Memory B cell (primary cell): Measurements from ENCODE around the gene MIA.
A peak's percentile ranks its signal among the peaks of the same experiment; 100 is the strongest.
"Not testable (repeated sequence)": the region's sequence is repeated elsewhere in the genome, so short reads cannot be mapped to it uniquely, and the experiment has no call there.

ENCODE experiments used
- ATAC-seq: fragments of 150-1000 bp; cut with Tn5 transposase; 2 replicates; pipeline ENCODE4 v1.10.0; 2021; ENCODE audit warnings: low read depth, mild to moderate bottlenecking, moderate library complexity
- DNase-seq, 2 donors: peaks; one replicate each; pipeline ENCODE4 v3.0.0; 2022; ENCODE audit warnings: low spot score in 2 of 2
- H3K27ac Mint-ChIP-seq: one replicate; pipeline ENCODE4 v1.8.0; 2022; ENCODE audit warnings: mild to moderate bottlenecking, moderate library complexity, mixed read lengths
- H3K27me3 Mint-ChIP-seq: one replicate; pipeline ENCODE4 v1.8.0; 2022; ENCODE audit warnings: mixed read lengths
- H3K36me3 Mint-ChIP-seq: one replicate; pipeline ENCODE4 v1.8.0; 2022; ENCODE audit warnings: mild to moderate bottlenecking, mixed read lengths
- H3K4me1 Mint-ChIP-seq: one replicate; pipeline ENCODE4 v1.8.0; 2022; ENCODE audit warnings: mixed read lengths
- H3K4me3 Mint-ChIP-seq: one replicate; pipeline ENCODE4 v1.8.0; 2022; ENCODE audit warnings: mild to moderate bottlenecking, moderate library complexity, mixed read lengths
- H3K9me3 Mint-ChIP-seq: one replicate; pipeline ENCODE4 v1.8.0; 2022; ENCODE audit warnings: mixed read lengths

MIA gene

DNA sequence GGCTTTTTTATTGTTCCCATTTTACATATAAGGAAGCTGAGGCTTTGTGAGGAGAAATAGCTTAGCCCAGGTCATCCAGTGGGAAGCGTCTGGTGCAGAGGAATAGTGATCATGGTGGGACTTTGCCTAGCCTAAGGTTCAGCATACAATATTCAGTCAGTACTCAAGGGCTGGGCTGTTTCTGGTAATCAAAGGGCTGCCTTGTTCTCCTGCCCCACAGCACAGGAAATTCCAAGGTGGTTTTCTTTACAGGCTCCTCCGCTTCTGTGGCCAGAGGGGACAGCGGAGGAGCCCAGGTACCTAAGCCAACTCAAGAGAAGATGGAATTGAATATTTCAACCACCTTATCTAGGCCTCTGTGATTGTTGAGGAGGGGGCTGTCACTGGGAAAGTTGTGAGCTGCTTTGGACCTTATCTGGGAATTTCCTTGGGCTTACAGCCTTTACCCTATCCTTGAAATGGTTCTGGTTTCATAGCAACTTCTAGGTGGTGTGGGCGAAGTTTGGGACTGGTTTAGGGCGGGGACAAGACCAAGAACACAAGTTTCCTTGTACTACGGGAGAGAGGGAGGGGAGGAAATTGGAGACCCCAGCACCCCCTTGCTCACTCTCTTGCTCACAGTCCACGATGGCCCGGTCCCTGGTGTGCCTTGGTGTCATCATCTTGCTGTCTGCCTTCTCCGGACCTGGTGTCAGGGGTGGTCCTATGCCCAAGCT is at the start of gene MIA:
Gene MIA, plus strand, starts transcription at position 606 of the 716 bp plus-strand sequence. Its CDS starts 22 bp downstream, at position 628.
- DNase-seq (no peak), ATAC-seq (no peak)
- H3K4me3 Mint-ChIP-seq, result peak within 1 kb of the TSS; percentile 43

DNA sequence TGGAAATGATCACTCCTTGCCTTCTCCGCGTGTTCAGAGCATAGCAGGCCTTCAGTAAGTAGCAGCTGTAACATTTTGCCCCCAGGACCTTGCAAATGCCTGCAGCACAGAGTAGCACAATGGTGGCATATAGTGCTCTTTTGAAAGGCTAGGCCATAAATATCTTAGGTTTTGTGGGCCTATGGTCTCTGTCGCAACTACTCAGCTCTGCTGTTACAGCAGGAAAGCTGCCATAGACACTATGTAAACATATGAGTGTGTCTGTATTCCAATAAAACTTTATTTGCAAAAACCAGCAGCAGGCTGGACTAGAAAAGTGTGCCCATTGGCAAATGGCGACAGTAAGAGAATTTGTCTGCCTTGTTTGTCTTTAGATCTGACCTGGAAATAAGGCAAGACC is 49.0 kb upstream of the MIA start:
- H3K9me3 Mint-ChIP-seq, result no peaks in the 10 kb centered on the region
- H3K27ac Mint-ChIP-seq, result no peak overlapping the region
- H3K4me3 Mint-ChIP-seq, result no peak overlapping the region
- DNase-seq, result no peak
- no peak for ATAC-seq
- no peaks in the 10 kb centered on the region for H3K27me3 Mint-ChIP-seq
- H3K4me1 Mint-ChIP-seq, result peaks cover 13% of the 10 kb centered on the region
- H3K36me3 Mint-ChIP-seq, result peaks cover 22% of the 10 kb centered on the region

More for the DNA sequence above, at the start of gene MIA:
- Mint-ChIP-seq H3K4me1 (peaks cover 32% of the 10 kb centered on the region), H3K27me3 (no peaks in the 10 kb centered on the region), H3K27ac (peak within 1 kb of the TSS; percentile 36), H3K9me3 (peaks cover 4% of the 10 kb centered on the region), H3K36me3 (peaks cover 9% of the 10 kb centered on the region)

GRCh38 chr19:40730065-40730464 is 45.3 kb upstream of the MIA start:
- ATAC-seq, H3K27me3 Mint-ChIP-seq, H3K27ac Mint-ChIP-seq, H3K4me1 Mint-ChIP-seq, H3K4me3 Mint-ChIP-seq, H3K9me3 Mint-ChIP-seq, DNase-seq: not testable (repeated sequence)
- peaks cover 32% of the 10 kb centered on the region for H3K36me3 Mint-ChIP-seq

DNA sequence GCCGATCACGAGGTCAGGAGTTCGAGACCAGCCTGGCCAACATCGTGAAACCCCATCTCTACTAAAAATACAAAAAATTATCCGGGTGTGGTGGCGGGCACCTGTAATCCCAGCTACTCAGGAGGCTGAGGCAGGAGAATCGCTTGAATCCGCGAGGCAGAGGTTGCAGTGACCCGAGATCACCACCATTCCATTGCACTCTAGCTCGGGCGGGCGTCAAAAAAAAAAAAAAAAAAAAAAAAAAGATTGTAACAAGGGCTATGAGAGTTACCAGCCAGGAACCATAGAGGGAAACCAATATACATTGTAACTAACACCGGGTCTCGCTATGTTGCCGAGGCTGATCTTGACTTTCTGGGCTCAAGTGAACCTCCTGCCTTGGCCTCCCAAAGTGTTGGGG is 43.0 kb upstream of the MIA start:
- not testable (repeated sequence) for H3K4me1 Mint-ChIP-seq, ATAC-seq, H3K4me3 Mint-ChIP-seq, H3K27me3 Mint-ChIP-seq, H3K27ac Mint-ChIP-seq, DNase-seq, H3K9me3 Mint-ChIP-seq
- H3K36me3 Mint-ChIP-seq, result peaks cover 35% of the 10 kb centered on the region

GRCh38 chr19:40733149-40733548 is 42.2 kb upstream of the MIA start:
- H3K9me3 Mint-ChIP-seq, result no peaks in the 10 kb centered on the region
- no peaks in the 10 kb centered on the region for H3K27me3 Mint-ChIP-seq
- peaks cover 35% of the 10 kb centered on the region for H3K36me3 Mint-ChIP-seq
- peaks cover 4% of the 10 kb centered on the region for H3K4me1 Mint-ChIP-seq
- ATAC-seq, result no peak
- DNase-seq, result no peak
- no peak overlapping the region for H3K27ac Mint-ChIP-seq
- H3K4me3 Mint-ChIP-seq, result no peak overlapping the region

- Mint-ChIP-seq H3K36me3 (peaks cover 42% of the 10 kb centered on the region), H3K9me3 (no peaks in the 10 kb centered on the region), H3K4me3 (no peak overlapping the region), H3K4me1 (peaks cover 4% of the 10 kb centered on the region), H3K27me3 (no peaks in the 10 kb centered on the region), H3K27ac (no peak overlapping the region)
- DNase-seq (no peak), ATAC-seq (no peak)
These were observed 40.1 kb upstream of the MIA start for GRCh38 chr19:40735013-40735771.

GRCh38 chr19:40736661-40737060 is 38.7 kb upstream of the MIA start:
- Mint-ChIP-seq H3K27ac (no peak overlapping the region), H3K36me3 (peaks cover 35% of the 10 kb centered on the region), H3K4me1 (peaks cover 5% of the 10 kb centered on the region), H3K4me3 (no peak overlapping the region), H3K27me3 (no peaks in the 10 kb centered on the region), H3K9me3 (no peaks in the 10 kb centered on the region)
- DNase-seq, result no peak
- no peak for ATAC-seq

GRCh38 chr19:40737102-40737644 is 38.1 kb upstream of the MIA start:
- H3K4me3 Mint-ChIP-seq, result no peak overlapping the region
- DNase-seq (no peak), ATAC-seq (no peak)
- no peaks in the 10 kb centered on the region for H3K27me3 Mint-ChIP-seq
- no peak overlapping the region for H3K27ac Mint-ChIP-seq
- H3K9me3 Mint-ChIP-seq, result no peaks in the 10 kb centered on the region
- peaks cover 5% of the 10 kb centered on the region for H3K4me1 Mint-ChIP-seq
- H3K36me3 Mint-ChIP-seq, result peaks cover 35% of the 10 kb centered on the region

DNA sequence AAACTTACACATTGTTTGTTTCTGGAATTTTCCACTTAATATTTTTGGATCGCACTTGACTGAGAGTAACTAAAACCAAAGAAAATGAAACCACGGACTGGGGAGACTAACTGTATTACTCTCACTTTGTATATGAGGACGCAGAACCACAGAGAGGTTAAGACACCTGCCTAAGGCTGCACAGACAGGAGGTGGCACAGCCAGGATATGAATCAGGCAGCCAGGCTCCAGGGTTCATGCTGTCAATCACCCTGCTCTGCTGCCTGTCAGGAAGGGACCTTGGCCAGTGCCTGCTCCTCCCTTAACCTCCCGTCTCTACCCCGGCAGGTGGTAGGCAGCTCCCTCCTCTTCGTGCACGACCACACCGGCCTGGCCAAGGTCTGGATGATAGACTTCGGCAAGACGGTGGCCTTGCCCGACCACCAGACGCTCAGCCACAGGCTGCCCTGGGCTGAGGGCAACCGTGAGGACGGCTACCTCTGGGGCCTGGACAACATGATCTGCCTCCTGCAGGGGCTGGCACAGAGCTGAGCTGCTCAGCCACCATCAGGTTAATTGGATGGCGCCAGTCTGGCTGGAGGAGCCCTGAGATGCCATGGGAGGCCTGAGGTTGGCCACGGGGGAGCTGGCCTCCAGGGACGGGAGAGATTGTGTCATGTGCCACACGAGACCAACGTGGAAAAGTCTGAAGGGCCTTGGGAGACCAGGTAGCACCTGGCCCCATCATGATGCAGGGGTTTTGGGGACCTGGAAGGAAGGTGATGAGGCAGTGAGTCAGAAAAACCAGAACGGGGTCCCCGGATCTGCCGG is 36.1 kb upstream of the MIA start:
- Mint-ChIP-seq H3K27ac (no peak overlapping the region), H3K36me3 (peaks cover 22% of the 10 kb centered on the region), H3K27me3 (no peaks in the 10 kb centered on the region), H3K9me3 (no peaks in the 10 kb centered on the region), H3K4me1 (peaks cover 5% of the 10 kb centered on the region), H3K4me3 (no peak overlapping the region)
- ATAC-seq, result no peak
- DNase-seq, result no peak

- H3K36me3 Mint-ChIP-seq, result peaks cover 18% of the 10 kb centered on the region
- peaks cover 5% of the 10 kb centered on the region for H3K4me1 Mint-ChIP-seq
- H3K9me3 Mint-ChIP-seq, result no peaks in the 10 kb centered on the region
- no peaks in the 10 kb centered on the region for H3K27me3 Mint-ChIP-seq
- H3K4me3 Mint-ChIP-seq, result no peak overlapping the region
- H3K27ac Mint-ChIP-seq, result no peak overlapping the region
- DNase-seq, result no peak
- ATAC-seq, result no peak
These were observed 35.2 kb upstream of the MIA start for GRCh38 chr19:40739871-40740703.

DNA sequence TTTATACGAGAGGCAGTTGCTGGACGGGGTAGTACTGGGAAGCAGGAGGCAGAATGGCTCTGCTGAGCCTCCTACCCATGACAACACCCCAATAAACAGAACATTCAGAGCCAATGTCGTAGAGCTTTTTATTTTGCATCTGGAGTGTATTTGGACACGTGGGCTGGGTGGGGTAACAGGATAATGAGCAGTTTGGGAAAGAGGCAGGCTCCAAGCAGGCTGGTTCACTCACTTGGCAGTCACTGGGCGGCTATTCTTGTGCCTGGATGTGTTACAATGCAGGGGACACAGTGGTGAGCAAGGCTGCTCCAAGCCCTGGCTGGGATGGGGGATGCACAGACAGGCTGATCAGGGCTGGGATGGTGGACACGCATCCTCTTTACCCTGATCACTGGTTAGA is 34.6 kb upstream of the MIA start:
- peaks cover 3% of the 10 kb centered on the region for H3K4me1 Mint-ChIP-seq
- H3K27ac Mint-ChIP-seq, result peak overlapping the region; percentile 70
- ATAC-seq (no peak), DNase-seq (no peak)
- peaks cover 11% of the 10 kb centered on the region for H3K36me3 Mint-ChIP-seq
- no peak overlapping the region for H3K4me3 Mint-ChIP-seq
- no peaks in the 10 kb centered on the region for H3K27me3 Mint-ChIP-seq
- no peaks in the 10 kb centered on the region for H3K9me3 Mint-ChIP-seq

DNA sequence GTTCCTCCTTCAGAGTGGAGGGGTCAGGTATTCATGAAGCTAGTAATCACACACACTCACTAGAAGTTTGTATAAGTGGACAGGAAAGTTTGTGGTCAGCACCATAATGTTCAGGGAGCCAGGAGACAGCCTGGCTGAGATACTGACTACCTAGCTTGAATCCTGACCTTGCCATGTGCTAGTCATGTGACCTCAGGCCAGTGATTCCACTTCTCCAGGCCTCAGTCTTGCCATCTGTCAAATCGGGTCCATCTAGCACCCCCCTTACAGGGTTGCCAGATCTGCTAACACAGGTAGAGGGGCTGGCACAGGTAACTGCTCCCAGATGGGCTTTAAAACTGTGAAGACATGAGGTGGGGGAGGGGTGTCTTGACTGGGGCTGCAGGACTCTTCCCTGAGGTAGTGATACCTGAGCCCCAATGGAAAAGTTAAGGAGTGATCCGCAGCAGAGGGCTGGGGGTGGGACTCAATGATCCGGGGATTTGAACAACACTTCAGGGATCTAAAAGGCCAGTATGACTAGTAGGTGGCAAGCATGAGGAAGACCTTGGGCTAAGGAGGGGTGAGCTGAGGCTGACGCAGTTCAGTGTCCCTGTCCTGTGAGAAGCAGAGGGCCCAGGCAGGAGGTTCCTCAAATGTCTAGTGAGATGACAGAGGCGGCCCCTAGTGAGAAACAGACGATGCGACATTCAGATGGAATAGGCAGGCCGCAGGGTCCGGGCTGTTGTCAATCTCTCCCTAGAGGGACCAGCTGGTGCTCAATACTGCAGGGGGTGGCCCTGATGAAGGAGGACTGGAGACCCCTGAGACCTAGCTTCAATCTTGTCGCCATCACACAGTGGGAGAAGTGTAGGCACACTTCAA is 33.6 kb upstream of the MIA start:
- Mint-ChIP-seq H3K9me3 (no peaks in the 10 kb centered on the region), H3K4me1 (peaks cover 3% of the 10 kb centered on the region), H3K27me3 (no peaks in the 10 kb centered on the region), H3K27ac (no peak overlapping the region), H3K4me3 (no peak overlapping the region), H3K36me3 (peaks cover 11% of the 10 kb centered on the region)
- no peak for ATAC-seq
- DNase-seq, result no peak
